ENCODE data around the gene JMJD8.

JMJD8 gene

DNA sequence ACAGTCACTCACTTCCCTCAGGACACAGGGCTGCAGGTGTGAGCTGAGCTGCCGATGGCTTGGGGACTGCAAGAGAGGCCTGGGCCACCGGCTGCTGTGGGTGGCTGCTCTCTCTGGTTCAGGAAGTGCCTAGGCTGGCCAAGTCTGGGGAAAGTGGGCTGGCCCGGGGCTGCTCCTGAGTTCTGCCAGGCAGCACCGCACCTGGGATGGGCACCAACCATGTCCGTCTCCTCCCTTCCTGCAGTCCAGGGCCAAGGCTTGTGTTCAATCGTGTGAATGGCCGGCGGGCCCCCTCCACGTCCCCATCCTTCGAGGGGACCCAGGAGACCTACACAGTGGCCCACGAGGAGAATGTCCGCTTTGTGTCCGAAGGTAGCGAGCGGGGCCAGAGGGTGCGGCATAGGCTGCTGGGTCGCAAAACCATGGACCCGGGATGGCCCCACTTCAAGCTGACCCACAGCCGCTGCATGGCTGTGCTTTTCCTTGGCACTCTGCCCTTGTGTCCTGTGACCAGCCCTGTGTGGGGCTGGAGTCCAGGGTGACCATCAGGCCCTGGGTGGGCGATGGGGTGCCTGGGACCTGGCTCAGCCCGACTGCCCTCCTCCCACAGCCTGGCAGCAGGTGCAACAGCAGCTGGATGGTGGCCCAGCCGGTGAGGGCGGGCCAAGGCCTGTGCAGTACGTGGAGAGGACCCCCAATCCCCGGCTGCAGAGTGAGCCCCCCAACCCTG is 36.8 kb downstream of the JMJD8 start:
- H3K4me3 ChIP-seq (ENCODE audit: low read depth, low read length), result no peak overlapping the region
- TF ChIP-seq, protein P1, sequence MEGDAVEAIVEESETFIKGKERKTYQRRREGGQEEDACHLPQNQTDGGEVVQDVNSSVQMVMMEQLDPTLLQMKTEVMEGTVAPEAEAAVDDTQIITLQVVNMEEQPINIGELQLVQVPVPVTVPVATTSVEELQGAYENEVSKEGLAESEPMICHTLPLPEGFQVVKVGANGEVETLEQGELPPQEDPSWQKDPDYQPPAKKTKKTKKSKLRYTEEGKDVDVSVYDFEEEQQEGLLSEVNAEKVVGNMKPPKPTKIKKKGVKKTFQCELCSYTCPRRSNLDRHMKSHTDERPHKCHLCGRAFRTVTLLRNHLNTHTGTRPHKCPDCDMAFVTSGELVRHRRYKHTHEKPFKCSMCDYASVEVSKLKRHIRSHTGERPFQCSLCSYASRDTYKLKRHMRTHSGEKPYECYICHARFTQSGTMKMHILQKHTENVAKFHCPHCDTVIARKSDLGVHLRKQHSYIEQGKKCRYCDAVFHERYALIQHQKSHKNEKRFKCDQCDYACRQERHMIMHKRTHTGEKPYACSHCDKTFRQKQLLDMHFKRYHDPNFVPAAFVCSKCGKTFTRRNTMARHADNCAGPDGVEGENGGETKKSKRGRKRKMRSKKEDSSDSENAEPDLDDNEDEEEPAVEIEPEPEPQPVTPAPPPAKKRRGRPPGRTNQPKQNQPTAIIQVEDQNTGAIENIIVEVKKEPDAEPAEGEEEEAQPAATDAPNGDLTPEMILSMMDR (IDR thresholded peaks at IDR 0.05; ENCODE audit: borderline replicate concordance, insufficient read depth, low read depth, low read length), result no peak

DNA sequence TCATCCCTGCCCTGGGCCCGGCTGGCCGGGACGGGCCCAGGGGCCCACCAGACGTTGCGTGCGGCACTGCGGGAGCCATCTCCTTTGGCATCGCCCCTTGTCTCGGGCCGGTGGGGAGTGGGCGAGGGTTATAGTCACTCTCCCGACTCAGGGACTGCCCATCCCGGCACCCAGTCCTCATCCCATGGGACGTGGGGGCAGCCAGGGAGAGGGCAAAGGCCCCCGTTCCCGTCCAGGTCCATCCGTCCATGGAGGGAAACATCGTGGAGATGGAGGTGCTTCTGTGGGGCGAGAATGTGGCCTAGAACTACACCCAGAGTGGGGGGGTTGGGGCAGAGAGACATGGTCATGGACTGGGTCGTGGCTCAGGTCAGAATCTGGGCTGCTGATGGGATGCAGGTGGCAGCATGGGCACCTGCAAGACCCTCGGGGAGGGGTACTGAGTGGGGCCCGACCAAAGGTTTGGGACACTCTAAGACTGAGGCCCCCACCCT is 37.4 kb downstream of the JMJD8 start:
- no peak overlapping the region for H3K4me3 ChIP-seq (ENCODE audit: low read depth, low read length)
- TF ChIP-seq, protein P1 (IDR thresholded peaks at IDR 0.05; ENCODE audit: borderline replicate concordance, insufficient read depth, low read depth, low read length), result no peak

DNA sequence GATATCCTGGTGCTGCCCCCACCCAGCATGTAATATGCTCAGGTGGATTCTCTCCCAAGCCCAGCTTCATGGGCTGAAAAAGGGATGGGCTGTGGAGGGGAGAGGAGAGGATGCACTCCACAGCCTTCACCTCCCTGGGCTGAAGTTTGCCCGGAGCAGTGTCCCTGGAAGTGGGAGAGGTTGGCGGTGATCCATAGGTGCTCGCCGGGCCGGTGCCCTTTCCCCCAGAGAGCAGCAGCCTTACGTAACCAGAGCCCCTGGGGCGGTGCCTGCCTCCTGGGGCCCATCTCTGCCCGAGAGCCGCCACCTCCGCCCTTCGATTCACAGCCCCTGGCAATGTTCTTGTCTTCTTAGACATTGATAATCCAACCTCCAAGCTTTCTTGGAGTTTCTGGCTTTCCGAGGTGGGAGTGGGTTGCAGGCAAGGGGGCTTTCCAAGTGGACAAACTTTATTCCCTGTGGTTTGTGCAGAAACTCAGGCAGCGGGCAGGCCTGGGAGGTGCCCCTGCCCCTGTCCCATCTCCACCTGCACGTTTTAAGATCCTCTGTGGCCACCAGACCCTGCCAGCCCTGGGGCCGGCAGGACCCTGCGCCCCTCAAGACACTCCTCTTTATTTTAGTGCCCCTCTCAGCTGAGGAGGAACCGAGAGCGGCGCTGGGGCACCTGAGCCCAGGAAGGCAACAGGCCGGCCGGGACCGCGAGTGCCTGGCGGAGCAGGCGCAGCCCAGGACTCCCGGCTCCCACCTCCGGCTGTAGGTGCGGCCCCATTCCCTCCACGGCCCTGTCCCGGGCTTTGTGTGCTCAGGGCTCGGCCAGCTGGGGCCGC is 38.1 kb downstream of the JMJD8 start:
- TF ChIP-seq, protein P1 (IDR thresholded peaks at IDR 0.05; ENCODE audit: borderline replicate concordance, insufficient read depth, low read depth, low read length), result no peak
- H3K4me3 ChIP-seq (ENCODE audit: low read depth, low read length), result no peak overlapping the region

DNA sequence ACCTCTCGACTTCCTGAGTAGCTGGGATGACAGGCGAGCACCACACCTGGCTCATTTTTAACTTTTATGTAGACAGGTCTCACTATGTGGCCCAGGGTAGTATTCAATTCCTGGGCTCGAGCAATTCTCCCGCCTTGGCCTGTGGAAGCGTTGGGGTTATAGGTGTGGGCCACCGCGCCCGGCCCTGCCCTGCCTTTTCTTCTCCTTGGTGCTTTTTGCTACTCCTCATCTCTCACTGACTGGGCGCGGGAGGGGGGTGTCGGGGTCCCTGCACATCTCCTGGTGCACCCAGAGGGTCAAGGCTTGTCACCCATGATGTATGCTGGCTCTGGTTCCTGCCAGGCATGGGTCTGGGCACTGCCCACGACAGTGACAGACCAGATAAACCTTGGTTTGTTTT is 39.6 kb downstream of the JMJD8 start:
- H3K4me3 ChIP-seq (ENCODE audit: low read depth, low read length), result no peak overlapping the region
- TF ChIP-seq, protein P1 (IDR thresholded peaks at IDR 0.05; ENCODE audit: borderline replicate concordance, insufficient read depth, low read depth, low read length), result no peak

DNA sequence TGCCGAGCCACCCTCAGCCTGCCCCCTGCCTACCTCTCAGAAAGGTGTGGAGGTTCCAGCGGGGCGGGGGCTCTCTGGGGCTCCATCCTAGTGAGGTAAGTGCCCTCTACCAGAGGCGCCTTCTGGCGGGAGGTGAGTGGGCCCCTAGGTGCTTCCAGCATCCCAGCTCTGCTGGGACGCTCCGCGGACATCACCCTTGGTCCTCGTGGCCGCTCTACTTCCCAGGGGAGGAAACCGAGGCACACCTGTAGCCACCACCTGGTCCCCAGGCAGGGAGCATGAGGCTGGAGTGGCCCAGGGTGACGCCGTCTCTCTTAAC is 41.1 kb downstream of the JMJD8 start:
- H3K4me3 ChIP-seq (ENCODE audit: low read depth, low read length), result peak overlapping the region; percentile 63
- TF ChIP-seq, protein P1 (IDR thresholded peaks at IDR 0.05; ENCODE audit: borderline replicate concordance, insufficient read depth, low read depth, low read length), result no peak

DNA sequence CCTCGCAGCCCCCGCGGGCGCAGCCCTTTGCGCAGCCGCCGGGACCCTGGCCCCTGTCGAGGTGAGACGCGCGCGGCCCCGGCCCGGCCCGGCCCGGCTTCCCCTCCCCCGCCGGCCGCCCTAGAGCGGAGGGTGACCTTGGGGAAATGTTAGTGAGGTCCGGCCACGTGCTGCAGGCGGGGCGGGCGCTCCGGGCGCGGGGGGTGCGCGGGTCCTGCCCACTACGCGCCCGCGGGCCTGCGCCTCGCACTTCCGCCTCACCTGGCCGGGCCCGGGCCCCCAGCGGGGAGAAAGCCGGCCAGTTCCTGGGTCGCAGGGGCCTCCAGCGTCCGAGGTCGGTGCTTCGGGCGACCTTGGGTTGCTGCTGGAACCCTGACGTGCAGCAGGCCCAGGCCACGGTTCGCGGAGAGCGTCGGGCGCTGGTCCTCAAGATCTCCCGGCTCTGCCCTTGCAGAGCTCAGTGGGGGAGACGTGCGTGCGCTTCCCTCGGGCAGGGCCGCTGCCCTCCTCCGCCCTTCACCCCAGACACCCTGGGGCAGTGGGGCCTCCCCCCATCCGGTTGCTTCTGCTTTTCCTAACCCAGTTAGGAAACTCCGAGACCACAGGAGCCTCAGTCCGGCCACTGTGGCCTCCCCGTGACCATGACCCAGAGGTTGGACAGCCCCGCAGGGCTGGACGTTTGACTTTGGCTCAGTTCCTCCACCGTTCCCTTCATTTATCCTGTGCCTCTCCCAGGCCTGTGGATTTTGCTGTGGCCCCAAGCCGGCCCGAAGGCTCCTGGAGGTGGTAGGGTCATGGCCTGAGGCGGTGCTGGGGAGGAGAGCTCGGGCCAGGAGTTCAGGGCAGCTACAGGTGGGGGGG is 41.7 kb downstream of the JMJD8 start:
- TF ChIP-seq, protein P1 (IDR thresholded peaks at IDR 0.05; ENCODE audit: borderline replicate concordance, insufficient read depth, low read depth, low read length), result no peak
- peak overlapping the region; percentile 63 for H3K4me3 ChIP-seq (ENCODE audit: low read depth, low read length)

All from GM12875 (cell line).